ENCODE measurements around the gene FZD1. TPM values are rescaled to one million over a fixed set of nuclear protein-coding genes. Genes with fewer than 3 reads are reported as not detected.

The FZD1 gene
- total and polyA plus RNA-seq, 2 experiments from 2014 or later = 0.34 to 1.4 TPM

DNA sequence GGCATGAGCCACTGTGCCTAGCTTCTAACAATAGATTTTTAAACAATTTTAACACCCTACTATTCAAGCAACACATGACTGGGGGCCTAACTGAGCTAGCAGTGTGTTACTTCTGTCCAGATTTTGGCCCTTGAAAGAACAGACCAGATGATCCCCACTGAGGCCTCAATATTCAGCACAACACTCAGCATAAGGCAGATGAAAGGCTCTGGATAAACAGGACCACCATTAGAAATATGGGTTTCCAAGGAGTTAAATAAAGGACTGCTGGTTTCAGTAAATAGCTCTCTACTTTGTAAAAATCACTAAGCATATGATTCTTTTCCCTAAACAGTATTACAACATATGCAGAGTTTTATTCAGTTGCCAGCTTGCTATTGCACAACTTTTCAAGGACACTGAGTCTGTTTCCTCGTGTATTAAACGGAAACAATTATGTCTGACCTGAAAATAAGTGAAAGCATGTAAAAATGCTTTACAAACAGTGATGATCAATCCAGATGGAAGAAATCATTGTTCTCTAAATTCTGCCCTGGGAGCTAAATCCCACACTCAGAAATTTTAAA is 23.8 kb upstream of the FZD1 start:
- H3K27me3 Mint-ChIP-seq (ENCODE audit: insufficient read depth, low read depth, poor library complexity) = no peaks in the 10 kb centered on the region
- TF ChIP-seq EZH2phosphoT487 (IDR thresholded peaks at IDR 0.05; ENCODE audit: unreplicated experiment) (no peak), POLR2AphosphoS5 (IDR thresholded peaks at IDR 0.05; ENCODE audit: low read depth) (no peak), JUNB (IDR thresholded peaks at IDR 0.05; ENCODE audit: unreplicated experiment) (no peak), CREB1 (CRISPR knock-in tag; IDR thresholded peaks at IDR 0.05; ENCODE audit: low read depth) (no peak), STAT1 (IDR thresholded peaks at IDR 0.05; ENCODE audit: unreplicated experiment) (no peak), NANOG (IDR thresholded peaks at IDR 0.05; ENCODE audit: borderline replicate concordance) (no peak), ZNF331 (CRISPR knock-in tag; IDR thresholded peaks at IDR 0.05; ENCODE audit: low read depth) (no peak), EZH2 (IDR thresholded peaks at IDR 0.05; ENCODE audit: low read depth, unreplicated experiment) (no peak), ZNF114 (CRISPR knock-in tag; IDR thresholded peaks at IDR 0.05) (no peak)
- TF ChIP-seq, protein P1, sequence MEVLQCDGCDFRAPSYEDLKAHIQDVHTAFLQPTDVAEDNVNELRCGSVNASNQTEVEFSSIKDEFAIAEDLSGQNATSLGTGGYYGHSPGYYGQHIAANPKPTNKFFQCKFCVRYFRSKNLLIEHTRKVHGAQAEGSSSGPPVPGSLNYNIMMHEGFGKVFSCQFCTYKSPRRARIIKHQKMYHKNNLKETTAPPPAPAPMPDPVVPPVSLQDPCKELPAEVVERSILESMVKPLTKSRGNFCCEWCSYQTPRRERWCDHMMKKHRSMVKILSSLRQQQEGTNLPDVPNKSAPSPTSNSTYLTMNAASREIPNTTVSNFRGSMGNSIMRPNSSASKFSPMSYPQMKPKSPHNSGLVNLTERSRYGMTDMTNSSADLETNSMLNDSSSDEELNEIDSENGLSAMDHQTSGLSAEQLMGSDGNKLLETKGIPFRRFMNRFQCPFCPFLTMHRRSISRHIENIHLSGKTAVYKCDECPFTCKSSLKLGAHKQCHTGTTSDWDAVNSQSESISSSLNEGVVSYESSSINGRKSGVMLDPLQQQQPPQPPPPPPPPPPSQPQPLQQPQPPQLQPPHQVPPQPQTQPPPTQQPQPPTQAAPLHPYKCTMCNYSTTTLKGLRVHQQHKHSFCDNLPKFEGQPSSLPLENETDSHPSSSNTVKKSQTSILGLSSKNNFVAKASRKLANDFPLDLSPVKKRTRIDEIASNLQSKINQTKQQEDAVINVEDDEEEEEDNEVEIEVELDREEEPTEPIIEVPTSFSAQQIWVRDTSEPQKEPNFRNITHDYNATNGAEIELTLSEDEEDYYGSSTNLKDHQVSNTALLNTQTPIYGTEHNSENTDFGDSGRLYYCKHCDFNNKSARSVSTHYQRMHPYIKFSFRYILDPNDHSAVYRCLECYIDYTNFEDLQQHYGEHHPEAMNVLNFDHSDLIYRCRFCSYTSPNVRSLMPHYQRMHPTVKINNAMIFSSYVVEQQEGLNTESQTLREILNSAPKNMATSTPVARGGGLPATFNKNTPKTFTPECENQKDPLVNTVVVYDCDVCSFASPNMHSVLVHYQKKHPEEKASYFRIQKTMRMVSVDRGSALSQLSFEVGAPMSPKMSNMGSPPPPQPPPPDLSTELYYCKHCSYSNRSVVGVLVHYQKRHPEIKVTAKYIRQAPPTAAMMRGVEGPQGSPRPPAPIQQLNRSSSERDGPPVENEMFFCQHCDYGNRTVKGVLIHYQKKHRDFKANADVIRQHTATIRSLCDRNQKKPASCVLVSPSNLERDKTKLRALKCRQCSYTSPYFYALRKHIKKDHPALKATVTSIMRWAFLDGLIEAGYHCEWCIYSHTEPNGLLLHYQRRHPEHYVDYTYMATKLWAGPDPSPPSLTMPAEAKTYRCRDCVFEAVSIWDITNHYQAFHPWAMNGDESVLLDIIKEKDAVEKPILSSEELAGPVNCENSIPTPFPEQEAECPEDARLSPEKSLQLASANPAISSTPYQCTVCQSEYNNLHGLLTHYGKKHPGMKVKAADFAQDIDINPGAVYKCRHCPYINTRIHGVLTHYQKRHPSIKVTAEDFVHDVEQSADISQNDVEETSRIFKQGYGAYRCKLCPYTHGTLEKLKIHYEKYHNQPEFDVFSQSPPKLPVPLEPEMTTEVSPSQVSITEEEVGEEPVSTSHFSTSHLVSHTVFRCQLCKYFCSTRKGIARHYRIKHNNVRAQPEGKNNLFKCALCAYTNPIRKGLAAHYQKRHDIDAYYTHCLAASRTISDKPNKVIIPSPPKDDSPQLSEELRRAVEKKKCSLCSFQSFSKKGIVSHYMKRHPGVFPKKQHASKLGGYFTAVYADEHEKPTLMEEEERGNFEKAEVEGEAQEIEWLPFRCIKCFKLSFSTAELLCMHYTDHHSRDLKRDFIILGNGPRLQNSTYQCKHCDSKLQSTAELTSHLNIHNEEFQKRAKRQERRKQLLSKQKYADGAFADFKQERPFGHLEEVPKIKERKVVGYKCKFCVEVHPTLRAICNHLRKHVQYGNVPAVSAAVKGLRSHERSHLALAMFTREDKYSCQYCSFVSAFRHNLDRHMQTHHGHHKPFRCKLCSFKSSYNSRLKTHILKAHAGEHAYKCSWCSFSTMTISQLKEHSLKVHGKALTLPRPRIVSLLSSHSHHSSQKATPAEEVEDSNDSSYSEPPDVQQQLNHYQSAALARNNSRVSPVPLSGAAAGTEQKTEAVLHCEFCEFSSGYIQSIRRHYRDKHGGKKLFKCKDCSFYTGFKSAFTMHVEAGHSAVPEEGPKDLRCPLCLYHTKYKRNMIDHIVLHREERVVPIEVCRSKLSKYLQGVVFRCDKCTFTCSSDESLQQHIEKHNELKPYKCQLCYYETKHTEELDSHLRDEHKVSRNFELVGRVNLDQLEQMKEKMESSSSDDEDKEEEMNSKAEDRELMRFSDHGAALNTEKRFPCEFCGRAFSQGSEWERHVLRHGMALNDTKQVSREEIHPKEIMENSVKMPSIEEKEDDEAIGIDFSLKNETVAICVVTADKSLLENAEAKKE (CRISPR knock-in tag; IDR thresholded peaks at IDR 0.05) = no peak
- TF ChIP-seq, protein P2, sequence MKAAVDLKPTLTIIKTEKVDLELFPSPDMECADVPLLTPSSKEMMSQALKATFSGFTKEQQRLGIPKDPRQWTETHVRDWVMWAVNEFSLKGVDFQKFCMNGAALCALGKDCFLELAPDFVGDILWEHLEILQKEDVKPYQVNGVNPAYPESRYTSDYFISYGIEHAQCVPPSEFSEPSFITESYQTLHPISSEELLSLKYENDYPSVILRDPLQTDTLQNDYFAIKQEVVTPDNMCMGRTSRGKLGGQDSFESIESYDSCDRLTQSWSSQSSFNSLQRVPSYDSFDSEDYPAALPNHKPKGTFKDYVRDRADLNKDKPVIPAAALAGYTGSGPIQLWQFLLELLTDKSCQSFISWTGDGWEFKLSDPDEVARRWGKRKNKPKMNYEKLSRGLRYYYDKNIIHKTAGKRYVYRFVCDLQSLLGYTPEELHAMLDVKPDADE (IDR thresholded peaks at IDR 0.05) = no peak
- TF ChIP-seq, protein P3, sequence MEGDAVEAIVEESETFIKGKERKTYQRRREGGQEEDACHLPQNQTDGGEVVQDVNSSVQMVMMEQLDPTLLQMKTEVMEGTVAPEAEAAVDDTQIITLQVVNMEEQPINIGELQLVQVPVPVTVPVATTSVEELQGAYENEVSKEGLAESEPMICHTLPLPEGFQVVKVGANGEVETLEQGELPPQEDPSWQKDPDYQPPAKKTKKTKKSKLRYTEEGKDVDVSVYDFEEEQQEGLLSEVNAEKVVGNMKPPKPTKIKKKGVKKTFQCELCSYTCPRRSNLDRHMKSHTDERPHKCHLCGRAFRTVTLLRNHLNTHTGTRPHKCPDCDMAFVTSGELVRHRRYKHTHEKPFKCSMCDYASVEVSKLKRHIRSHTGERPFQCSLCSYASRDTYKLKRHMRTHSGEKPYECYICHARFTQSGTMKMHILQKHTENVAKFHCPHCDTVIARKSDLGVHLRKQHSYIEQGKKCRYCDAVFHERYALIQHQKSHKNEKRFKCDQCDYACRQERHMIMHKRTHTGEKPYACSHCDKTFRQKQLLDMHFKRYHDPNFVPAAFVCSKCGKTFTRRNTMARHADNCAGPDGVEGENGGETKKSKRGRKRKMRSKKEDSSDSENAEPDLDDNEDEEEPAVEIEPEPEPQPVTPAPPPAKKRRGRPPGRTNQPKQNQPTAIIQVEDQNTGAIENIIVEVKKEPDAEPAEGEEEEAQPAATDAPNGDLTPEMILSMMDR (conservative IDR thresholded peaks at IDR 0.05; ENCODE audit: low read depth in 2 of 2) = no peak
- TF ChIP-seq, protein P4, sequence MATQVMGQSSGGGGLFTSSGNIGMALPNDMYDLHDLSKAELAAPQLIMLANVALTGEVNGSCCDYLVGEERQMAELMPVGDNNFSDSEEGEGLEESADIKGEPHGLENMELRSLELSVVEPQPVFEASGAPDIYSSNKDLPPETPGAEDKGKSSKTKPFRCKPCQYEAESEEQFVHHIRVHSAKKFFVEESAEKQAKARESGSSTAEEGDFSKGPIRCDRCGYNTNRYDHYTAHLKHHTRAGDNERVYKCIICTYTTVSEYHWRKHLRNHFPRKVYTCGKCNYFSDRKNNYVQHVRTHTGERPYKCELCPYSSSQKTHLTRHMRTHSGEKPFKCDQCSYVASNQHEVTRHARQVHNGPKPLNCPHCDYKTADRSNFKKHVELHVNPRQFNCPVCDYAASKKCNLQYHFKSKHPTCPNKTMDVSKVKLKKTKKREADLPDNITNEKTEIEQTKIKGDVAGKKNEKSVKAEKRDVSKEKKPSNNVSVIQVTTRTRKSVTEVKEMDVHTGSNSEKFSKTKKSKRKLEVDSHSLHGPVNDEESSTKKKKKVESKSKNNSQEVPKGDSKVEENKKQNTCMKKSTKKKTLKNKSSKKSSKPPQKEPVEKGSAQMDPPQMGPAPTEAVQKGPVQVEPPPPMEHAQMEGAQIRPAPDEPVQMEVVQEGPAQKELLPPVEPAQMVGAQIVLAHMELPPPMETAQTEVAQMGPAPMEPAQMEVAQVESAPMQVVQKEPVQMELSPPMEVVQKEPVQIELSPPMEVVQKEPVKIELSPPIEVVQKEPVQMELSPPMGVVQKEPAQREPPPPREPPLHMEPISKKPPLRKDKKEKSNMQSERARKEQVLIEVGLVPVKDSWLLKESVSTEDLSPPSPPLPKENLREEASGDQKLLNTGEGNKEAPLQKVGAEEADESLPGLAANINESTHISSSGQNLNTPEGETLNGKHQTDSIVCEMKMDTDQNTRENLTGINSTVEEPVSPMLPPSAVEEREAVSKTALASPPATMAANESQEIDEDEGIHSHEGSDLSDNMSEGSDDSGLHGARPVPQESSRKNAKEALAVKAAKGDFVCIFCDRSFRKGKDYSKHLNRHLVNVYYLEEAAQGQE (IDR thresholded peaks at IDR 0.05; ENCODE audit: unreplicated experiment) = no peak
- peaks cover 10% of the 10 kb centered on the region; the same call in 2 of the 3 replicates for H3K4me1 Mint-ChIP-seq
- H4K20me1 ChIP-seq (replicated peaks; ENCODE audit: insufficient read depth) = no peaks in the 10 kb centered on the region
- H3K27me3 ChIP-seq (ENCODE audit: insufficient read depth) = no peaks in the 10 kb centered on the region
- H3K4me1 ChIP-seq (ENCODE audit: insufficient read depth) = no peaks in the 10 kb centered on the region; the same call in 1 of the 2 replicates
- no peak overlapping the region for H3K4me3 ChIP-seq
- no peaks in the 10 kb centered on the region for H3K9me3 Mint-ChIP-seq
- H3K27ac Mint-ChIP-seq = no peak overlapping the region
- H3K36me3 Mint-ChIP-seq (ENCODE audit: low read depth) = no peaks in the 10 kb centered on the region
- no peak overlapping the region for H3K27ac ChIP-seq (ENCODE audit: low read depth)
- H2AFZ ChIP-seq = no peak overlapping the region
- ATAC-seq = no peak
- no peak overlapping the region for H3K4me3 Mint-ChIP-seq
- H3K36me3 ChIP-seq (ENCODE audit: insufficient read depth) = no peaks in the 10 kb centered on the region
- H3K9me2 ChIP-seq (ENCODE audit: insufficient read depth) = no peaks in the 10 kb centered on the region
- no peaks in the 10 kb centered on the region for H3F3A ChIP-seq (replicated peaks; ENCODE audit: low read depth)
- no peak overlapping the region for H3K4me2 ChIP-seq
- no peaks in the 10 kb centered on the region for H3K79me2 ChIP-seq (replicated peaks; ENCODE audit: insufficient read depth)
- no peak for DNase-seq (ENCODE audit: low spot score)
